Parathyroid adenoma (tissue), 2 donors: ENCODE data around the gene AQR.

ENCODE experiments used
- H2AFZ ChIP-seq: fragments of 300-600 bp; sonication (generic); one replicate; pipeline ENCODE4 v1.7.0; 2017; ENCODE audit warnings: antibody characterized with exemption, mild to moderate bottlenecking
- H3K27ac ChIP-seq: fragments of 300-600 bp; sonication (generic); one replicate; pipeline ENCODE4 v1.7.0; 2017
- H3K27me3 ChIP-seq: fragments of 300-600 bp; sonication (generic); one replicate; pipeline ENCODE4 v1.7.0; 2017; ENCODE audit warnings: low read length; ENCODE audit not compliant: control insufficient read depth, insufficient read depth
- H3K36me3 ChIP-seq: fragments of 300-600 bp; sonication (generic); one replicate; pipeline ENCODE4 v1.7.0; 2017; ENCODE audit warnings: low read length; ENCODE audit not compliant: control insufficient read depth, insufficient read depth
- H3K4me1 ChIP-seq: fragments of 300-600 bp; sonication (generic); one replicate; pipeline ENCODE4 v1.7.0; 2017; ENCODE audit warnings: control low read depth
- H3K4me2 ChIP-seq: fragments of 300-600 bp; sonication (generic); one replicate; pipeline ENCODE4 v1.7.0; 2017; ENCODE audit warnings: low read length
- H3K4me3 ChIP-seq: fragments of 300-600 bp; sonication (generic); one replicate; pipeline ENCODE4 v1.7.0; 2017; ENCODE audit warnings: low read depth, low read length
- H3K79me2 ChIP-seq: fragments of 300-600 bp; sonication (generic); one replicate; pipeline ENCODE4 v1.7.0; 2017; ENCODE audit warnings: control low read depth
- H3K9ac ChIP-seq: fragments of 300-600 bp; sonication (generic); one replicate; pipeline ENCODE4 v1.7.0; 2017; ENCODE audit warnings: mild to moderate bottlenecking
- H3K9me3 ChIP-seq: fragments of 300-600 bp; sonication (generic); one replicate; pipeline ENCODE4 v1.7.0; 2017; ENCODE audit warnings: low read length; ENCODE audit not compliant: control insufficient read depth
- CTCF ChIP-seq: fragments of 300-600 bp; sonication (generic); IDR thresholded peaks from one replicate; pipeline ENCODE4 v1.7.0; 2017; ENCODE audit warnings: antibody characterized with exemption, mild to moderate bottlenecking
- donor health status: primary hyperparathyroidism.

Gene AQR

DNA sequence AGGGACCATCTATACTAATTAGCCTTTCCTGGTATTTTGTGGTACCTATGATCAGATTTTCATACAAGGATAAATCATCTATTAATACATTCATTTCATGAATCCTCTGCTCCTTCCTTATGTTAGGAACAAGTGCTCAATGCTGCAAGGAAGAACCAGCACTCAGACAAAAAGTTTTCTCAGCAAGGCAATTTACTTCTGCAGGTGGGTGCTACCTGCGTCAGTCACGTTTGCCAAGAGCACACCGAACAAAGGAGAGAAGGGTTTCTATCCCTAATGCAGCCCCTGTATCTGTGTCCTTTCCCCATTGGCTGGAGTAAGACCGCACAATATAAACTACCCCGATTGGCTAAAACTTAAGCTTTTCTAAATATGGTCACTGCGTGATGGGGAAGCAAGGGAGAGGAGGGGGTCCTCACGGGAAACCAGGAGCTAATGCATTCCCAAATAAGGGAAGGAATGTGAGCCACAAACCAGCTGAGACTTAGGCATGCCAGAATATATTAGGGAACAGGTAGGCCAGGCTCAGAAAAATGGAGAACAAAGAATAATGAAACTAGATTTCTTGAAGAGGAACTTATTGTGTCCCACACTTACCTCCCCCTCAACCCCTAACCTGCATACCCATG is 76.5 kb downstream of the AQR start:
- H2AFZ ChIP-seq: no peak overlapping the region
- no peak overlapping the region for H3K4me2 ChIP-seq
- TF ChIP-seq CTCF: no peak
- no peaks in the 10 kb centered on the region for H3K27me3 ChIP-seq
- H3K9me3 ChIP-seq: no peaks in the 10 kb centered on the region
- H3K4me3 ChIP-seq: no peak overlapping the region
- H3K79me2 ChIP-seq: no peaks in the 10 kb centered on the region
- H3K27ac ChIP-seq: no peak overlapping the region
- H3K36me3 ChIP-seq: no peaks in the 10 kb centered on the region
- no peak overlapping the region for H3K9ac ChIP-seq
- H3K4me1 ChIP-seq: no peaks in the 10 kb centered on the region

DNA sequence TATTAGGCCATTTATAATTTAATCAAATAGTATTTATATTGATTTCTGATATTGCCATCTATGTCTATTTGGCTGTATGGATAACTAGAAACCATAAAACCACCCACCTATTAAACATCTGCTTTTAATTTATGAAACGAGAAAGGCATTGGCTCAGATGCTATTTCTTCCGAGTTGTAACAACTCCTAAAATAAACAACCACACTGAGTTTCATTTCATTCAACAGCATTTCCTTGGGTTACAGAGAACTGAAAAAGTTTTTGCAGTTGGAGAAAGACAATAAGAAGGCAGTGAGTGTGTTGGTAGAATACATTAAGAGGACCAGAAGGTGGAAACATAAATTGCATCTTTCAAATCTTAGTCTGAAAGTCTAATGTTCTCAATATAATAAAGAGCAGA is 79.1 kb downstream of the AQR start:
- no peak overlapping the region for H3K27ac ChIP-seq
- H3K4me3 ChIP-seq: no peak overlapping the region
- H3K9me3 ChIP-seq: no peaks in the 10 kb centered on the region
- H2AFZ ChIP-seq: no peak overlapping the region
- no peaks in the 10 kb centered on the region for H3K27me3 ChIP-seq
- no peak for TF ChIP-seq CTCF
- no peak overlapping the region for H3K4me2 ChIP-seq
- H3K79me2 ChIP-seq: no peaks in the 10 kb centered on the region
- H3K36me3 ChIP-seq: no peaks in the 10 kb centered on the region
- H3K4me1 ChIP-seq: no peaks in the 10 kb centered on the region
- H3K9ac ChIP-seq: no peak overlapping the region

- Histone ChIP-seq H3K36me3 (no peaks in the 10 kb centered on the region), H3K4me1 (no peaks in the 10 kb centered on the region), H3K27me3 (no peaks in the 10 kb centered on the region), H3K4me3 (no peak overlapping the region), H3K27ac (no peak overlapping the region), H3K9ac (no peak overlapping the region), H2AFZ (no peak overlapping the region), H3K79me2 (no peaks in the 10 kb centered on the region), H3K9me3 (no peaks in the 10 kb centered on the region), H3K4me2 (no peak overlapping the region)
- no peak for TF ChIP-seq CTCF
Measured at GRCh38 chr15:34889476-34889875, 80.1 kb downstream of the AQR start.

DNA sequence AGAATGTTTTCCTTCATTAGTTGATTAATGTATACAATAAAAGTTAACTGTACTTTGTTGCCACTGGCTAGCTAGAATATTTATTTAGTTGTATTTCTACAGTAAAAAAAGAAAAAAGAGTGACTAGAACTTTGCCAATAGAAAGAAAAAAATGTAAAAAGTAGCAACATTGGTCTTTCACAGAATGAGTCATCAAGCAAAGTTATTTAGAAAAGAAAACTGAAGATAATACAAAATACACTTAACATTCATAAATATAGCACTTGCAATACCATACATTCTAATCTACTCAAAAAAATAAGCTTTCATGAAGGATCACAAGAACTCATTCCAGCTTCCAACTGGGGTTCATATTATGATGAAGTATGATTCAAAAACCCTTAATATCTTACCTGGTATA is 83.4 kb downstream of the AQR start:
- Histone ChIP-seq H3K27me3 (no peaks in the 10 kb centered on the region), H3K9ac (no peak overlapping the region), H3K79me2 (no peaks in the 10 kb centered on the region), H3K4me2 (no peak overlapping the region), H3K9me3 (no peaks in the 10 kb centered on the region), H3K36me3 (no peaks in the 10 kb centered on the region), H3K4me3 (no peak overlapping the region), H3K27ac (no peak overlapping the region), H2AFZ (no peak overlapping the region), H3K4me1 (no peaks in the 10 kb centered on the region)
- no peak for TF ChIP-seq CTCF

DNA sequence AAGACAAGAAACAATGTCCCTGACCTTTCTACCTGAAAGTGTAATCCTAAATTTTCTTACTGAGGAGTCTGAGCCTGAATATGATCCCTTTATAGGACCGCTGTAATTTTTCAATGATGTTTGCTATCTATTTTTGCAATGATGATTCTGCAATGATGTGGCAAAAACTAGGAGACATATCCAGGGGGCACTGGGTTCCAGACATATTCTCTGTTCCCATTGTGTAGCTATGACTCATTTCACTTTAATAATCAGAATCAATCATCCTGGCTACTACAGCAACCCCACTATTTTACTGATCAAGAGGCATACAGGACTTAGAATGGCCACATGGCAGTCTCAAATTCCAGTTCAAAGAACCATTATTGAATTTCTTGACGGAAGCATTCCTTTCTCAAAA is 85.9 kb downstream of the AQR start:
- H3K4me3 ChIP-seq: no peak overlapping the region
- H3K27ac ChIP-seq: no peak overlapping the region
- no peak overlapping the region for H3K9ac ChIP-seq
- H3K79me2 ChIP-seq: no peaks in the 10 kb centered on the region
- no peaks in the 10 kb centered on the region for H3K4me1 ChIP-seq
- TF ChIP-seq CTCF: no peak
- H2AFZ ChIP-seq: no peak overlapping the region
- no peaks in the 10 kb centered on the region for H3K9me3 ChIP-seq
- no peaks in the 10 kb centered on the region for H3K27me3 ChIP-seq
- H3K36me3 ChIP-seq: no peaks in the 10 kb centered on the region
- H3K4me2 ChIP-seq: no peak overlapping the region
